HepG2 (cell line): Measurements from ENCODE around the gene PDIA4. TPM values are rescaled to one million over a fixed set of nuclear protein-coding genes. Genes with fewer than 3 reads are reported as not detected.
A peak's percentile ranks its signal among the peaks of the same experiment; 100 is the strongest.

Experiments used
- AGO1 ChIP-seq: fragments of 200-400 bp; formaldehyde crosslinking; IDR thresholded peaks from 2 replicates; pipeline ENCODE4 v1.6.1; 2017; ENCODE audit warnings: mild to moderate bottlenecking, low read depth, low read length, moderate library complexity; ENCODE audit not compliant: poor library complexity, severe bottlenecking
- BCL3 ChIP-seq: sonication (generic); formaldehyde crosslinking; IDR thresholded peaks from 2 replicates; pipeline ENCODE4 v1.5.1; 2020; ENCODE audit warnings: mild to moderate bottlenecking, missing genetic modification reagents, moderate library complexity
- IRF2 ChIP-seq: IDR thresholded peaks from 2 replicates; pipeline ENCODE4 v1.6.1; 2018; ENCODE audit warnings: missing genetic modification reagents, missing compliant biosample characterization
- KIAA2018 ChIP-seq: sonication (generic); formaldehyde crosslinking; IDR thresholded peaks from 2 replicates; pipeline ENCODE4 v1.5.0; 2020; ENCODE audit warnings: mild to moderate bottlenecking, missing genetic modification reagents, borderline replicate concordance
- KMT2A ChIP-seq: sonication (generic); formaldehyde crosslinking; IDR thresholded peaks from 2 replicates; pipeline ENCODE4 v1.4.0; 2020; ENCODE audit warnings: missing genetic modification reagents
- MIER2 ChIP-seq: IDR thresholded peaks from 2 replicates; pipeline ENCODE4 v1.6.1; 2016; ENCODE audit warnings: missing biosample characterization, missing genetic modification reagents
- MIXL1 ChIP-seq: IDR thresholded peaks from 2 replicates; pipeline ENCODE4 v1.6.1; 2016
- MLX ChIP-seq: IDR thresholded peaks from 2 replicates; pipeline ENCODE4 v1.6.1; 2016
- NFE2L1 ChIP-seq: sonication (generic); formaldehyde crosslinking; IDR thresholded peaks from 2 replicates; pipeline ENCODE4 v1.4.0; 2020; ENCODE audit warnings: missing genetic modification reagents, mild to moderate bottlenecking, borderline replicate concordance
- PAF1 ChIP-seq: IDR thresholded peaks from 2 replicates; pipeline ENCODE4 v1.6.1; 2016; ENCODE audit warnings: missing genetic modification reagents, missing compliant biosample characterization
- SMC3 ChIP-seq: IDR thresholded peaks from 2 replicates; pipeline ENCODE4 v1.6.1; 2011; ENCODE audit warnings: low read length, improper control_type of control experiment
- SOX5 ChIP-seq: IDR thresholded peaks from 2 replicates; pipeline ENCODE4 v1.6.1; 2016; ENCODE audit warnings: borderline replicate concordance
- TBL1XR1 ChIP-seq: fragments of 150-350 bp; IDR thresholded peaks from 2 replicates; pipeline ENCODE4 v1.6.1; 2014; ENCODE audit warnings: borderline replicate concordance, low read length; ENCODE audit not compliant: partially characterized antibody
- THYN1 ChIP-seq: sonication (generic); formaldehyde crosslinking; IDR thresholded peaks from 2 replicates; pipeline ENCODE4 v1.8.1; 2023; ENCODE audit warnings: low read depth, mild to moderate bottlenecking, moderate library complexity, missing genetic modification reagents, borderline replicate concordance
- ZMAT3 ChIP-seq: sonication (generic); formaldehyde crosslinking; conservative IDR thresholded peaks from 2 replicates; pipeline ENCODE4 v1.7.0; 2021; ENCODE audit warnings: missing genetic modification reagents
- ZMYM4 ChIP-seq: sonication (generic); formaldehyde crosslinking; IDR thresholded peaks from 2 replicates; pipeline ENCODE4 v1.8.1; 2023; ENCODE audit warnings: mild to moderate bottlenecking, missing genetic modification reagents
- ZNF143 ChIP-seq: sonication (generic); formaldehyde crosslinking; IDR thresholded peaks from 2 replicates; pipeline ENCODE4 v1.4.0; 2020; ENCODE audit warnings: missing genetic modification reagents
- ZNF331 ChIP-seq: sonication (generic); formaldehyde crosslinking; IDR thresholded peaks from 2 replicates; pipeline ENCODE4 v1.4.0; 2020; ENCODE audit warnings: missing genetic modification reagents
- ZNF335 ChIP-seq: sonication (generic); formaldehyde crosslinking; IDR thresholded peaks from 2 replicates; pipeline ENCODE4 v1.4.0; 2020; ENCODE audit warnings: missing genetic modification reagents
- ZNF431 ChIP-seq: sonication (generic); formaldehyde crosslinking; IDR thresholded peaks from 2 replicates; pipeline ENCODE4 v1.9.0; 2022; ENCODE audit warnings: missing genetic modification reagents, low read depth, mild to moderate bottlenecking, borderline replicate concordance
- ZNF563 ChIP-seq: sonication (generic); formaldehyde crosslinking; IDR thresholded peaks from 2 replicates; pipeline ENCODE4 v1.8.0; 2022; ENCODE audit warnings: mild to moderate bottlenecking, moderate library complexity, missing genetic modification reagents
- polyA plus RNA-seq, 8 experiments: library from polyadenylated mRNA; depleted of rRNA in 3 of 8; stranded (reverse) in 7 of 8; unstranded in 1 of 8; fragments of >200 nt; fragmentation: Illumina TruSeq in 4 of 8; extraction: Trizol in 4 of 8; gene quantifications; 2 replicates each; pipeline versions ENCODE4 v1.2.1 to v1.2.3, GENCODE V29; 2011 to 2016; ENCODE audit warnings: low read depth in 4 of 8, missing spikeins in 1 of 8, mixed read lengths in 1 of 8; ENCODE audit not compliant: insufficient read depth in 1 of 8
- total RNA-seq, 5 experiments: library from RNA; depleted of rRNA; stranded (reverse); fragments of >200 nt; fragmentation: Illumina TruSeq; extraction: Trizol; gene quantifications; 2 replicates each; pipeline ENCODE4 v1.2.3, GENCODE V29; 2016; ENCODE audit warnings: low read depth in 1 of 5

PDIA4 gene
- total and polyA plus RNA-seq, 2 of the 13 experiments (the other 11 are each of a cell fraction or from before 2014, with no cell fraction given): 278 to 402 TPM

GRCh38 chr7:149028346-149029109 is at the start of gene PDIA4 (continued):
- TF ChIP-seq IRF2 (CRISPR knock-in tag): peak; percentile 42; the same call in 1 of the 2 replicates
- peak; percentile 69; the same call in 1 of the 2 replicates for TF ChIP-seq ZMAT3 (CRISPR knock-in tag)
- TF ChIP-seq BCL3: peak; percentile 82
- no peak for TF ChIP-seq PAF1 (CRISPR knock-in tag)
- TF ChIP-seq KIAA2018 (CRISPR knock-in tag): peak; percentile 81; the same call in 1 of the 2 replicates
- peak; percentile 45 for TF ChIP-seq ZNF331
- TF ChIP-seq THYN1 (CRISPR knock-in tag): 0 out of 2 replicates have a peak, but pooled peaks have one; percentile 60
- peak; percentile 64 for TF ChIP-seq TBL1XR1
- TF ChIP-seq MIXL1 (CRISPR knock-in tag): 0 out of 2 replicates have a peak, but pooled peaks have one; percentile 12
- TF ChIP-seq SMC3: no peak
- peak; percentile 84 for TF ChIP-seq KMT2A
- no peak for TF ChIP-seq NFE2L1 (CRISPR knock-in tag)
- TF ChIP-seq AGO1: no peak
- TF ChIP-seq MLX (CRISPR knock-in tag): 0 out of 2 replicates have a peak, but pooled peaks have one; percentile 28
- peak; percentile 58 for TF ChIP-seq ZNF143 (CRISPR knock-in tag)
- peak; percentile 26; the same call in 1 of the 2 replicates for TF ChIP-seq MIER2 (CRISPR knock-in tag)
- TF ChIP-seq SOX5 (CRISPR knock-in tag): peak; percentile 52; the same call in 1 of the 2 replicates
- peak; percentile 64; the same call in 1 of the 2 replicates for TF ChIP-seq ZNF431
- peak; percentile 93 for TF ChIP-seq ZMYM4
- TF ChIP-seq ZNF335 (CRISPR knock-in tag): 0 out of 2 replicates have a peak, but pooled peaks have one; percentile 61
- peak; percentile 19; the same call in 1 of the 2 replicates for TF ChIP-seq ZNF563 (CRISPR knock-in tag)
